ENCODE measurements around the gene DCTD. TPM values are rescaled to one million over a fixed set of nuclear protein-coding genes. Genes with fewer than 3 reads are reported as not detected.

DCTD gene
- total RNA-seq, 2 donors from 2014 or later, result 27.0 to 39.7 TPM

DNA sequence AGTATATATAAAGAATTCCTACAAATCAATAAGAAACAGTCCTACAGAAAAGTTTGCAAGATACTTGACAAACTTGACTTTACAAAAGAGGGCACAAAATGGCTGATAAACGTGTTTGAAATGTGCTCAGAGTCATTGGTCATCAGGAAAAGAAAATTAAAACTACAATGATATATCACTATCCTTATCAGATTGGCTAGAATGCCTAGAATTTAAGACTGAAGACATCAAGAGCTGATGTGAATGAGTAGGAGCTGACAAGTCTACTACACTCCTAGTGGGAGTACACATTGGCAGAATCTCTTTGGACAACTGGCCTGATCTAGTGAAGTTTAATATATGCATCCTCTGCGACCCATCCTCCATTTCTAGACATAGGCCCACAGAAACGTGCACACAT lies 10.3 kb upstream of the DCTD start:
- DNase-seq, result no peak
- H3K36me3 ChIP-seq (replicated peaks in 1 of 2; ENCODE audit: insufficient read depth in 1 of 2, low read depth in 2 of 2), result no peaks in the 10 kb centered on the region
- intact Hi-C loops (cut with DNase I), result no loop called here
- H3K27ac ChIP-seq, result no peak overlapping the region
- no peaks in the 10 kb centered on the region for H3K27me3 ChIP-seq
- no peak for ATAC-seq
- H3K4me3 ChIP-seq, result no peak overlapping the region
- peaks cover 10% of the 10 kb centered on the region for H3K4me1 ChIP-seq
- no peaks in the 10 kb centered on the region for H3K9me3 ChIP-seq
- 52 to 54% methylated on average over 3 of the region's 3 CpGs for WGBS, 2 donors
- TF ChIP-seq, protein P1, sequence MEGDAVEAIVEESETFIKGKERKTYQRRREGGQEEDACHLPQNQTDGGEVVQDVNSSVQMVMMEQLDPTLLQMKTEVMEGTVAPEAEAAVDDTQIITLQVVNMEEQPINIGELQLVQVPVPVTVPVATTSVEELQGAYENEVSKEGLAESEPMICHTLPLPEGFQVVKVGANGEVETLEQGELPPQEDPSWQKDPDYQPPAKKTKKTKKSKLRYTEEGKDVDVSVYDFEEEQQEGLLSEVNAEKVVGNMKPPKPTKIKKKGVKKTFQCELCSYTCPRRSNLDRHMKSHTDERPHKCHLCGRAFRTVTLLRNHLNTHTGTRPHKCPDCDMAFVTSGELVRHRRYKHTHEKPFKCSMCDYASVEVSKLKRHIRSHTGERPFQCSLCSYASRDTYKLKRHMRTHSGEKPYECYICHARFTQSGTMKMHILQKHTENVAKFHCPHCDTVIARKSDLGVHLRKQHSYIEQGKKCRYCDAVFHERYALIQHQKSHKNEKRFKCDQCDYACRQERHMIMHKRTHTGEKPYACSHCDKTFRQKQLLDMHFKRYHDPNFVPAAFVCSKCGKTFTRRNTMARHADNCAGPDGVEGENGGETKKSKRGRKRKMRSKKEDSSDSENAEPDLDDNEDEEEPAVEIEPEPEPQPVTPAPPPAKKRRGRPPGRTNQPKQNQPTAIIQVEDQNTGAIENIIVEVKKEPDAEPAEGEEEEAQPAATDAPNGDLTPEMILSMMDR (IDR thresholded peaks at IDR 0.05), result no peak
- no peak for TF ChIP-seq POLR2A (IDR thresholded peaks at IDR 0.05)

DNA sequence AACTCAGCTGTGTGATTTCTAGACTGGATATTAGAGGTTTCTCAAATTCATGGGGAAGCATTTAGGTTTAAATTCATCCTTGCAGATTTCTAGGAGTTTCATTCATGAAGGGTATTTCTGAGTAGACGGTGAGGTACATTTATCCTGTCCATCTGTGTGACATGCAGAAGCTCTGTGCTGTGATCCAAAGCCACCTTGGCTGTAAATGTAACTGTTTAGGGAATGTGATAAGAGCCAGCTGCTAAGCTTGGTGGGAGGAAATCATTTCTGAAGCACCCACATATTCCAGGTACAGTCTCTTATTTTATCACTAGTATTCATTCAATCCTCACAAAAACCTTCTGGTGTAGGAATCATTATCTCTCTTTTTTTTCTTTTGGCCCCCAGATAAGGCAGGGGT lies 8.7 kb upstream of the DCTD start:
- Histone ChIP-seq H3K36me3 (replicated peaks in 1 of 2; ENCODE audit: insufficient read depth in 1 of 2, low read depth in 2 of 2) (no peaks in the 10 kb centered on the region), H3K27ac (no peak overlapping the region), H3K27me3 (no peaks in the 10 kb centered on the region), H3K9me3 (no peaks in the 10 kb centered on the region), H3K4me1 (peaks cover 16% of the 10 kb centered on the region), H3K4me3 (no peak overlapping the region)
- WGBS, 2 donors, result 65 to 68% methylated on average over 1 of the region's 1 CpG
- no peak for ATAC-seq
- no peak for DNase-seq
- intact Hi-C loops (cut with DNase I), result no loop called here
- TF ChIP-seq POLR2A (IDR thresholded peaks at IDR 0.05), result no peak
- TF ChIP-seq, protein P1 (IDR thresholded peaks at IDR 0.05), result no peak

DNA sequence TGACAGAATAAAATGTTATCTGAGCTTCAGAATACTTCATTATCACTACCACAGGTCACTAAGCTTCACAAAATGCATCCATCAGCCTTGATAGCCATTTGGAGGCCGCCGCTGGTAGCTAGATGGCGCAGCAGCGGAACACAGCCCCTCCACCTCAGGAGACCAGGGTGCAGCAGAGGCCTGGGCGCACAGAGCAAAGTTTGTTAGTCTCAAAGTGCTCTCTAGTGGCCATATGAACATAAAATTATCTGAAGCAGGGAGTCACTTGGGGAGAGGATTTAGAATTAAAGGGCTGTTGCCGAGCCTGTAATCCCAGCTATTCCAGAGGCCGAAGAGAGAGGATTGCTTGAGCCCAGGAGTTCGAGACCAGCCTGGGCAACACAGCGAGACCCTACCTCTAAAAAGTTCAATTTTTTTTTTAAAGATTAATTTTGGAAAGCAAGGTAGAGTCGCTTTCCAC lies 8.1 kb upstream of the DCTD start:
- Histone ChIP-seq H3K27ac (no peak overlapping the region), H3K4me3 (no peak overlapping the region), H3K9me3 (no peaks in the 10 kb centered on the region), H3K27me3 (no peaks in the 10 kb centered on the region), H3K36me3 (replicated peaks in 1 of 2; ENCODE audit: insufficient read depth in 1 of 2, low read depth in 2 of 2) (no peaks in the 10 kb centered on the region), H3K4me1 (peaks cover 16% of the 10 kb centered on the region)
- peak; percentile 85 for ATAC-seq
- intact Hi-C loops (cut with DNase I), result no loop called here
- WGBS, 2 donors, result 30 to 33% methylated on average over 10 of the region's 10 CpGs
- DNase-seq, result peak; percentile 80 to 90 (median 88)
- TF ChIP-seq, protein P1 (IDR thresholded peaks at IDR 0.05), result peak; percentile 59 to 95 (median 83)
- TF ChIP-seq POLR2A (IDR thresholded peaks at IDR 0.05), result no peak

DNA sequence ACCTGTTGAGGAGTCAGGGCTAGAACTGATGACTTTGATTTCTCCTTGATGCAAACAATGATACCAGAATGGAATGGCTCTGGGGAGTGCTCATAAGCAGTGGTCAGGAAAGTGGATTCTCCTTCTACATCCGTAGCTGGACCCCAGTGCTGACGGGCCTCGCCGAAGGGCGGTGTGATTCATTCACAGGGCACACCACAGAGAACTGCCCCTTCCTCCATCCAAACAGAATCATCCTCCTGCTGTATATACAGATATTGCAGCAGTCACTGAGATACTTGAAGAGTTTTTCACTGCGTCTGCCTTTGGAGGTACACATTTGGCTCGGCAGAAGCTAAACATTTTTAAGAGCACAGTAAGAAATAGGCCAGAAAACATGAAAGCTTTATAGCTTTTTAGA lies 7.3 kb upstream of the DCTD start:
- no peak for DNase-seq
- TF ChIP-seq POLR2A (IDR thresholded peaks at IDR 0.05), result no peak
- TF ChIP-seq, protein P1 (IDR thresholded peaks at IDR 0.05), result no peak
- Histone ChIP-seq H3K36me3 (replicated peaks in 1 of 2; ENCODE audit: insufficient read depth in 1 of 2, low read depth in 2 of 2) (no peaks in the 10 kb centered on the region), H3K4me1 (peaks cover 16% of the 10 kb centered on the region), H3K27ac (no peak overlapping the region), H3K27me3 (no peaks in the 10 kb centered on the region), H3K9me3 (no peaks in the 10 kb centered on the region), H3K4me3 (no peak overlapping the region)
- ATAC-seq, result no peak
- WGBS, 2 donors, result 84 to 92% methylated on average over 7 of the region's 7 CpGs
- intact Hi-C loops (cut with DNase I), result no loop called here

DNA sequence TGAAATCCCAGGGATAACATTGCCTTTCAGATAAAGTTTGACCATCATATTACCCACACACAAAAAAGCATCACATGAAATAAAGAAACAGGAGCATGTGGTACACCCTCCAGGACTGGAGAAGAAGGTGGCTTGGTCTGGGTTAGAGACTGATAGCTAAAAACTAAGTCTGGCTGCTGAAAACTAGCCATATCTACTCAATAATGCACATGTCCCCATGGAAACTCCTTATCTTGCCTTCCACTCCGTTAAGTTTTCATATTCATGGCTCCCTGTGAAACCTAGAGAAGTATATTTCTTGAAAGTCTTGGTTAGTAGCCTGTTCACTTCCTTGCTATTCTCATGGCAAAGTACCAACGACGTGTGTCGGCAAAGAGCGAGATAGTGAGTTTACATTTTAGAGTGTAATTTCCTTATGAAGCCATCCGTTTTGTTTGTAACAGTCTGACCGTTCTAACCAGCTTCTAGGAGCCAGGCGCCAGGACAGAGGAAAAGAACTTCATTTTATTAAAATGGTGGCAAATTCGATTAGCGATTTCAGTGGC lies 6.7 kb upstream of the DCTD start:
- no peak for ATAC-seq
- H3K27ac ChIP-seq, result no peak overlapping the region
- H3K27me3 ChIP-seq, result no peaks in the 10 kb centered on the region
- no peaks in the 10 kb centered on the region for H3K36me3 ChIP-seq (replicated peaks in 1 of 2; ENCODE audit: insufficient read depth in 1 of 2, low read depth in 2 of 2)
- no peaks in the 10 kb centered on the region for H3K9me3 ChIP-seq
- WGBS, 2 donors, result 74 to 76% methylated on average over 10 of the region's 10 CpGs
- no peak overlapping the region for H3K4me3 ChIP-seq
- H3K4me1 ChIP-seq, result peaks cover 16% of the 10 kb centered on the region
- TF ChIP-seq POLR2A (IDR thresholded peaks at IDR 0.05), result no peak
- TF ChIP-seq, protein P1 (IDR thresholded peaks at IDR 0.05), result no peak
- intact Hi-C loops (cut with DNase I), result no loop called here
- DNase-seq, result no peak

All from body of pancreas (tissue), 4 donors.